CD14-positive monocyte (primary cell): ENCODE data around the gene NCKAP1. TPM values are rescaled to one million over a fixed set of nuclear protein-coding genes. Genes with fewer than 3 reads are reported as not detected.

ENCODE experiments used
- DNase-seq, 3 donors: peaks; one replicate each; pipeline ENCODE4 v3.0.0-alpha.2; 2011 to 2022
- H2AFZ ChIP-seq: 2 replicates; pipeline ENCODE4 v1.6.0; 2012; ENCODE audit warnings: mild to moderate bottlenecking, low read depth, low read length, inconsistent platforms; ENCODE audit not compliant: insufficient read depth, poor library complexity, severe bottlenecking
- H3K27ac ChIP-seq, 2 donors: 1 replicate in 1 of 2; 2 replicates in 1 of 2; pipeline ENCODE4 v1.5.1; 2012 to 2013; ENCODE audit warnings: low read length in 2 of 2, control low read depth in 1 of 2, inconsistent platforms in 1 of 2, low read depth in 1 of 2, mild to moderate bottlenecking in 1 of 2
- H3K27me3 ChIP-seq, 2 donors: one replicate each; pipeline versions ENCODE4 v1.6.0 to v1.6.1; 2011 to 2013; ENCODE audit warnings: low read length in 2 of 2; ENCODE audit not compliant: control insufficient read depth in 2 of 2, insufficient read depth in 2 of 2
- H3K36me3 ChIP-seq, 2 donors: replicated peaks in 1 of 2; 1 replicate in 1 of 2; 2 replicates in 1 of 2; pipeline versions ENCODE4 v1.5.1 to v1.6.1; 2012 to 2013; ENCODE audit warnings: low read length in 2 of 2, control low read depth in 1 of 2, inconsistent platforms in 1 of 2, mild to moderate bottlenecking in 1 of 2; ENCODE audit not compliant: insufficient read depth in 2 of 2, control insufficient read depth in 1 of 2
- H3K4me1 ChIP-seq, 2 donors: 1 replicate in 1 of 2; 2 replicates in 1 of 2; pipeline versions ENCODE4 v1.5.1 to v1.6.1; 2012 to 2013; ENCODE audit warnings: low read length in 2 of 2, control low read depth in 1 of 2, inconsistent platforms in 1 of 2, mild to moderate bottlenecking in 1 of 2, moderate library complexity in 1 of 2; ENCODE audit not compliant: insufficient read depth in 2 of 2, control insufficient read depth in 1 of 2
- H3K4me2 ChIP-seq: replicated peaks from 2 replicates; pipeline ENCODE3; 2012; ENCODE audit warnings: low read length, moderate library complexity, mild to moderate bottlenecking; ENCODE audit not compliant: poor library complexity, severe bottlenecking; ENCODE audit errors: extremely low read depth
- H3K4me3 ChIP-seq, 3 experiments: fragments of 200-600 bp in 1 of 3; sonication (generic) in 1 of 3; replicated peaks in 1 of 3; 1 replicate in 2 of 3; 2 replicates in 1 of 3; pipeline ENCODE4 v1.5.1; 2011 to 2013; ENCODE audit warnings: low read length in 3 of 3, mild to moderate bottlenecking in 3 of 3, control low read depth in 2 of 3, low read depth in 2 of 3, inconsistent platforms in 1 of 3, moderate library complexity in 1 of 3
- H3K79me2 ChIP-seq: 2 replicates; pipeline ENCODE4 v1.6.0; 2012; ENCODE audit warnings: mild to moderate bottlenecking, control low read depth, inconsistent platforms, low read length, moderate library complexity; ENCODE audit not compliant: insufficient read depth
- H3K9ac ChIP-seq: 2 replicates; pipeline ENCODE4 v1.6.0; 2017; ENCODE audit warnings: low read length, mild to moderate bottlenecking; ENCODE audit not compliant: insufficient read depth, poor library complexity, severe bottlenecking
- H3K9me3 ChIP-seq, 2 donors: replicated peaks in 1 of 2; 1 replicate in 1 of 2; 2 replicates in 1 of 2; pipeline versions ENCODE4 v1.5.1 to v1.6.1; 2012 to 2013; ENCODE audit warnings: low read length in 2 of 2, control low read depth in 1 of 2; ENCODE audit not compliant: control insufficient read depth in 1 of 2, insufficient read depth in 1 of 2
- H4K20me1 ChIP-seq: 2 replicates; pipeline ENCODE4 v1.6.0; 2012; ENCODE audit warnings: mild to moderate bottlenecking, low read length, control low read depth, moderate library complexity; ENCODE audit not compliant: insufficient read depth
- H3K27ac Mint-ChIP-seq, 7 donors: one replicate each; pipeline ENCODE4 v1.8.0; 2020; ENCODE audit warnings: mild to moderate bottlenecking in 7 of 7, mixed read lengths in 7 of 7, moderate library complexity in 6 of 7, inconsistent platforms in 2 of 7
- H3K27me3 Mint-ChIP-seq, 3 donors: one replicate each; pipeline ENCODE4 v1.8.0; 2021 to 2022; ENCODE audit warnings: low read depth in 3 of 3, mild to moderate bottlenecking in 3 of 3, mixed read lengths in 3 of 3, moderate library complexity in 3 of 3, inconsistent platforms in 1 of 3
- H3K36me3 Mint-ChIP-seq, 2 donors: one replicate each; pipeline ENCODE4 v1.8.0; 2020; ENCODE audit warnings: mixed read lengths in 2 of 2, inconsistent platforms in 1 of 2, mild to moderate bottlenecking in 1 of 2
- H3K4me1 Mint-ChIP-seq: one replicate; pipeline ENCODE4 v1.8.0; 2020; ENCODE audit warnings: mild to moderate bottlenecking, mixed read lengths
- H3K4me3 Mint-ChIP-seq, 2 donors: one replicate each; pipeline ENCODE4 v1.8.0; 2020; ENCODE audit warnings: mild to moderate bottlenecking in 2 of 2, mixed read lengths in 2 of 2, moderate library complexity in 1 of 2
- H3K9me3 Mint-ChIP-seq, 7 donors: one replicate each; pipeline ENCODE4 v1.8.0; 2020 to 2022; ENCODE audit warnings: mixed read lengths in 7 of 7, mild to moderate bottlenecking in 6 of 7, moderate library complexity in 6 of 7, inconsistent platforms in 2 of 7
- WGBS: methylation state at CpG from one replicate; pipeline ENCODE4 v1.1.5; 2013; ENCODE audit warnings: missing lambda C conversion rate; ENCODE audit not compliant: insufficient coverage; 5-methylcytosine and 5-hydroxymethylcytosine counted together
- intact Hi-C, 2 donors: fragments of 100-400 bp; cut with micrococcal nuclease; formaldehyde crosslinking; loops; one replicate each; pipeline versions ENCODE4 v1.15.0 to v1.15.1; 2023
- polyA plus RNA-seq, 3 donors: library from polyadenylated mRNA; depleted of rRNA in 1 of 3; unstranded in 2 of 3; stranded (reverse) in 1 of 3; fragments of 300-500 nt in 2 of 3; fragments of >200 nt in 1 of 3; fragmentation: Illumina TruSeq in 2 of 3; gene quantifications; 1 replicate in 2 of 3; 2 replicates in 1 of 3; pipeline ENCODE4 v1.2.3, GENCODE V29; 2012 to 2021
- TF ChIP-seq, protein P1 (sequence below): fragments of 200-600 bp; IDR thresholded peaks from one replicate; pipeline ENCODE4 v1.8.0; 2022; ENCODE audit warnings: antibody characterized with exemption, mild to moderate bottlenecking

The NCKAP1 gene
- polyA plus RNA-seq, 3 donors: 0.01 TPM; not detected in 2

GRCh38 chr2:183068561-183068960 is 30.3 kb upstream of the NCKAP1 start:
- 87% methylated on average over 3 of the region's 3 CpGs for WGBS
- intact Hi-C loops: no loop called here
- no peaks in the 10 kb centered on the region for H3K36me3 Mint-ChIP-seq
- H3K9me3 Mint-ChIP-seq: peaks cover 9 to 22% (median 16%) of the 10 kb centered on the region in 7 donors
- no peak overlapping the region for H3K27ac Mint-ChIP-seq
- no peak overlapping the region for H3K9ac ChIP-seq
- H3K27ac ChIP-seq: no peak overlapping the region
- TF ChIP-seq, protein P1, sequence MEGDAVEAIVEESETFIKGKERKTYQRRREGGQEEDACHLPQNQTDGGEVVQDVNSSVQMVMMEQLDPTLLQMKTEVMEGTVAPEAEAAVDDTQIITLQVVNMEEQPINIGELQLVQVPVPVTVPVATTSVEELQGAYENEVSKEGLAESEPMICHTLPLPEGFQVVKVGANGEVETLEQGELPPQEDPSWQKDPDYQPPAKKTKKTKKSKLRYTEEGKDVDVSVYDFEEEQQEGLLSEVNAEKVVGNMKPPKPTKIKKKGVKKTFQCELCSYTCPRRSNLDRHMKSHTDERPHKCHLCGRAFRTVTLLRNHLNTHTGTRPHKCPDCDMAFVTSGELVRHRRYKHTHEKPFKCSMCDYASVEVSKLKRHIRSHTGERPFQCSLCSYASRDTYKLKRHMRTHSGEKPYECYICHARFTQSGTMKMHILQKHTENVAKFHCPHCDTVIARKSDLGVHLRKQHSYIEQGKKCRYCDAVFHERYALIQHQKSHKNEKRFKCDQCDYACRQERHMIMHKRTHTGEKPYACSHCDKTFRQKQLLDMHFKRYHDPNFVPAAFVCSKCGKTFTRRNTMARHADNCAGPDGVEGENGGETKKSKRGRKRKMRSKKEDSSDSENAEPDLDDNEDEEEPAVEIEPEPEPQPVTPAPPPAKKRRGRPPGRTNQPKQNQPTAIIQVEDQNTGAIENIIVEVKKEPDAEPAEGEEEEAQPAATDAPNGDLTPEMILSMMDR: no peak
- no peak overlapping the region for H2AFZ ChIP-seq
- no peaks in the 10 kb centered on the region for H3K4me1 ChIP-seq
- no peaks in the 10 kb centered on the region for H3K36me3 ChIP-seq
- no peaks in the 10 kb centered on the region for H3K4me1 Mint-ChIP-seq
- H3K27me3 ChIP-seq: peaks cover 0 to 16% of the 10 kb centered on the region in 2 donors
- peaks cover 13 to 36% (median 34%) of the 10 kb centered on the region in 3 donors for H3K27me3 Mint-ChIP-seq
- H3K9me3 ChIP-seq: peaks cover 0 to 16% of the 10 kb centered on the region in 2 donors
- DNase-seq: no peak
- no peaks in the 10 kb centered on the region for H3K79me2 ChIP-seq
- H3K4me2 ChIP-seq: no peak overlapping the region
- H3K4me3 Mint-ChIP-seq: no peak overlapping the region
- H3K4me3 ChIP-seq: no peak overlapping the region
- H4K20me1 ChIP-seq: no peaks in the 10 kb centered on the region

- no peaks in the 10 kb centered on the region for H3K4me1 Mint-ChIP-seq
- Histone ChIP-seq H3K36me3 (no peaks in the 10 kb centered on the region), H2AFZ (no peak overlapping the region), H3K79me2 (no peaks in the 10 kb centered on the region), H3K4me1 (no peaks in the 10 kb centered on the region), H3K27me3 (peaks cover 6 to 38% of the 10 kb centered on the region in 2 donors), H4K20me1 (no peaks in the 10 kb centered on the region), H3K27ac (no peak overlapping the region), H3K9me3 (no peaks in the 10 kb centered on the region), H3K9ac (no peak overlapping the region), H3K4me2 (no peak overlapping the region), H3K4me3 (no peak overlapping the region)
- no peak for DNase-seq
- H3K27ac Mint-ChIP-seq: no peak overlapping the region
- intact Hi-C loops: no loop called here
- no CpG with 5 or more reads among the region's 2 CpGs for WGBS
- peaks cover 0 to 4% (median 1%) of the 10 kb centered on the region in 7 donors for H3K9me3 Mint-ChIP-seq
- H3K27me3 Mint-ChIP-seq: peaks cover 25 to 52% (median 33%) of the 10 kb centered on the region in 3 donors
- H3K36me3 Mint-ChIP-seq: no peaks in the 10 kb centered on the region
- H3K4me3 Mint-ChIP-seq: no peak overlapping the region
- TF ChIP-seq, protein P1: no peak
Measured at GRCh38 chr2:183063083-183063482, 24.8 kb upstream of the NCKAP1 start.
